Measurements from ENCODE around the gene ADNP2.

Gene ADNP2

DNA sequence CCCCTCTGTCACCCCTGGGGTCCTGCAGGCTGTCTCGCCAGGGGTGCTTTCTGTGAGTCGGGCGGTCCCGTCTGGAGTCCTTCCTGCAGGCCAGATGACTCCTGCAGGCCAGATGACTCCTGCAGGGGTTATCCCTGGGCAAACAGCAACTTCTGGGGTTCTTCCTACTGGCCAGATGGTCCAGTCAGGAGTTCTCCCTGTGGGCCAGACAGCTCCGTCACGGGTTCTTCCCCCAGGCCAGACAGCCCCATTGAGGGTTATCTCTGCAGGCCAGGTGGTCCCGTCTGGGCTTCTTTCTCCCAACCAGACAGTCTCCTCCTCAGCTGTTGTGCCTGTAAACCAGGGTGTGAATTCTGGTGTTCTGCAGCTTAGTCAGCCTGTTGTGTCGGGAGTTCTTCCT lies 27.6 kb downstream of the ADNP2 start:
- H3K4me3 ChIP-seq (ENCODE audit: low read depth, low read length): no peak overlapping the region
- TF ChIP-seq MYC (IDR thresholded peaks at IDR 0.05; ENCODE audit: low read depth, low read length) (no peak), POLR2A (IDR thresholded peaks at IDR 0.05; ENCODE audit: extremely low read depth, insufficient read length) (no peak)
- TF ChIP-seq, protein P1, sequence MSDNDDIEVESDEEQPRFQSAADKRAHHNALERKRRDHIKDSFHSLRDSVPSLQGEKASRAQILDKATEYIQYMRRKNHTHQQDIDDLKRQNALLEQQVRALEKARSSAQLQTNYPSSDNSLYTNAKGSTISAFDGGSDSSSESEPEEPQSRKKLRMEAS (IDR thresholded peaks at IDR 0.05; ENCODE audit: low read depth, low read length): no peak
- TF ChIP-seq, protein P2, sequence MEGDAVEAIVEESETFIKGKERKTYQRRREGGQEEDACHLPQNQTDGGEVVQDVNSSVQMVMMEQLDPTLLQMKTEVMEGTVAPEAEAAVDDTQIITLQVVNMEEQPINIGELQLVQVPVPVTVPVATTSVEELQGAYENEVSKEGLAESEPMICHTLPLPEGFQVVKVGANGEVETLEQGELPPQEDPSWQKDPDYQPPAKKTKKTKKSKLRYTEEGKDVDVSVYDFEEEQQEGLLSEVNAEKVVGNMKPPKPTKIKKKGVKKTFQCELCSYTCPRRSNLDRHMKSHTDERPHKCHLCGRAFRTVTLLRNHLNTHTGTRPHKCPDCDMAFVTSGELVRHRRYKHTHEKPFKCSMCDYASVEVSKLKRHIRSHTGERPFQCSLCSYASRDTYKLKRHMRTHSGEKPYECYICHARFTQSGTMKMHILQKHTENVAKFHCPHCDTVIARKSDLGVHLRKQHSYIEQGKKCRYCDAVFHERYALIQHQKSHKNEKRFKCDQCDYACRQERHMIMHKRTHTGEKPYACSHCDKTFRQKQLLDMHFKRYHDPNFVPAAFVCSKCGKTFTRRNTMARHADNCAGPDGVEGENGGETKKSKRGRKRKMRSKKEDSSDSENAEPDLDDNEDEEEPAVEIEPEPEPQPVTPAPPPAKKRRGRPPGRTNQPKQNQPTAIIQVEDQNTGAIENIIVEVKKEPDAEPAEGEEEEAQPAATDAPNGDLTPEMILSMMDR (IDR thresholded peaks at IDR 0.05; ENCODE audit: low read depth, low read length): no peak
- no peak for DNase-seq (ENCODE audit: low read depth)

DNA sequence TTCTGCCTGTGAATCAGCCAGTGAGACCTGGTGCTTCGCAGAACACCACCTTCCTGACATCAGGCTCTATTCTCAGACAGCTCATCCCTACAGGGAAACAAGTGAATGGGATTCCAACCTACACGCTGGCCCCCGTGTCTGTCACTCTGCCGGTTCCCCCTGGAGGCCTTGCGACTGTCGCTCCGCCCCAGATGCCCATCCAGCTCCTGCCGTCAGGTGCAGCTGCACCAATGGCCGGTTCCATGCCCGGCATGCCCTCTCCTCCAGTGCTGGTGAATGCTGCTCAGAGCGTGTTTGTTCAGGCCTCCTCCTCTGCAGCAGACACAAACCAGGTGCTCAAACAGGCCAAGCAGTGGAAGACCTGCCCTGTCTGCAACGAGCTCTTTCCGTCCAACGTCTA lies 28.1 kb downstream of the ADNP2 start:
- no peak overlapping the region for H3K4me3 ChIP-seq (ENCODE audit: low read depth, low read length)
- TF ChIP-seq, protein P2 (IDR thresholded peaks at IDR 0.05; ENCODE audit: low read depth, low read length): no peak
- TF ChIP-seq POLR2A (IDR thresholded peaks at IDR 0.05; ENCODE audit: extremely low read depth, insufficient read length): no peak
- no peak for TF ChIP-seq MYC (IDR thresholded peaks at IDR 0.05; ENCODE audit: low read depth, low read length)
- TF ChIP-seq, protein P1 (IDR thresholded peaks at IDR 0.05; ENCODE audit: low read depth, low read length): no peak
- no peak for DNase-seq (ENCODE audit: low read depth)

DNA sequence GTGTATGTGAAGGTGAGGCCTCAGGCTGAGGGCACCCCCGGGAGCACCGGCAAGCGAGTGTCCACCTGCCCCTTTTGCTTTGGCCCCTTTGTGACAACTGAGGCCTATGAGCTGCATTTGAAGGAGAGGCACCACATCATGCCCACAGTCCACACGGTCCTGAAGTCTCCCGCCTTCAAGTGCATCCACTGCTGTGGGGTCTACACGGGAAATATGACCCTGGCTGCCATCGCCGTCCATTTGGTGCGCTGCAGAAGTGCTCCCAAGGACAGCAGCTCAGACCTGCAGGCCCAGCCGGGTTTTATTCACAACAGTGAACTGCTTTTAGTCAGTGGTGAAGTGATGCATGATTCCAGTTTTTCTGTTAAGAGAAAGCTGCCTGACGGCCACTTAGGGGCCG lies 28.9 kb downstream of the ADNP2 start:
- no peak for DNase-seq (ENCODE audit: low read depth)
- TF ChIP-seq MYC (IDR thresholded peaks at IDR 0.05; ENCODE audit: low read depth, low read length) (no peak), POLR2A (IDR thresholded peaks at IDR 0.05; ENCODE audit: extremely low read depth, insufficient read length) (no peak)
- TF ChIP-seq, protein P2 (IDR thresholded peaks at IDR 0.05; ENCODE audit: low read depth, low read length): no peak
- TF ChIP-seq, protein P1 (IDR thresholded peaks at IDR 0.05; ENCODE audit: low read depth, low read length): no peak
- no peak overlapping the region for H3K4me3 ChIP-seq (ENCODE audit: low read depth, low read length)

GRCh38 chr18:80140455-80140985 lies 31.5 kb downstream of the ADNP2 start:
- no peak overlapping the region for H3K4me3 ChIP-seq (ENCODE audit: low read depth, low read length)
- no peak for TF ChIP-seq POLR2A (IDR thresholded peaks at IDR 0.05; ENCODE audit: extremely low read depth, insufficient read length)
- no peak for TF ChIP-seq MYC (IDR thresholded peaks at IDR 0.05; ENCODE audit: low read depth, low read length)
- TF ChIP-seq, protein P1 (IDR thresholded peaks at IDR 0.05; ENCODE audit: low read depth, low read length): no peak
- DNase-seq (ENCODE audit: low read depth): no peak

GRCh38 chr18:80143881-80144280 lies 34.8 kb downstream of the ADNP2 start:
- DNase-seq (ENCODE audit: low read depth): no peak
- TF ChIP-seq, protein P2 (IDR thresholded peaks at IDR 0.05; ENCODE audit: low read depth, low read length): no peak
- TF ChIP-seq, protein P1 (IDR thresholded peaks at IDR 0.05; ENCODE audit: low read depth, low read length): no peak
- TF ChIP-seq MYC (IDR thresholded peaks at IDR 0.05; ENCODE audit: low read depth, low read length): no peak
- TF ChIP-seq POLR2A (IDR thresholded peaks at IDR 0.05; ENCODE audit: extremely low read depth, insufficient read length): no peak

GRCh38 chr18:80145196-80145804 lies 36.2 kb downstream of the ADNP2 start:
- H3K4me3 ChIP-seq (ENCODE audit: low read depth, low read length): no peak overlapping the region
- TF ChIP-seq, protein P1 (IDR thresholded peaks at IDR 0.05; ENCODE audit: low read depth, low read length): no peak
- TF ChIP-seq, protein P2 (IDR thresholded peaks at IDR 0.05; ENCODE audit: low read depth, low read length): no peak
- no peak for TF ChIP-seq POLR2A (IDR thresholded peaks at IDR 0.05; ENCODE audit: extremely low read depth, insufficient read length)
- TF ChIP-seq MYC (IDR thresholded peaks at IDR 0.05; ENCODE audit: low read depth, low read length): no peak
- DNase-seq (ENCODE audit: low read depth): no peak

More at GRCh38 chr18:80143881-80144280, 34.8 kb downstream of the ADNP2 start:
- no peak overlapping the region for H3K4me3 ChIP-seq (ENCODE audit: low read depth, low read length)

Data from NB4 (cell line).